ENCODE results near the gene CTNNA2.

GRCh38 chr2:80392441-80392840 lies 879.6 kb downstream of the CTNNA2 start:
- TF ChIP-seq CTCF (IDR thresholded peaks at IDR 0.05; ENCODE audit: borderline replicate concordance, extremely low read depth, low read length, poor library complexity, severe bottlenecking) (no peak), EZH2 (IDR thresholded peaks at IDR 0.05; ENCODE audit: borderline replicate concordance, low read depth, low read length, severe bottlenecking) (no peak)
